ACHN (cell line): ENCODE measurements around the gene NT5DC2.
A peak's percentile ranks its signal among the peaks of the same experiment; 100 is the strongest.

ENCODE experiments used
- DNase-seq: peaks from one replicate; pipeline ENCODE4 v3.0.0-alpha.2; 2015
- in situ Hi-C: cut with HindIII; loops from 2 replicates; pipeline ENCODE4 v1.10.0; 2017; ENCODE audit warnings: low sequenced_read_pairs, low pct_ligation_motif_present, low pct_unique_long_range_greater_than_20kb

Gene NT5DC2

DNA sequence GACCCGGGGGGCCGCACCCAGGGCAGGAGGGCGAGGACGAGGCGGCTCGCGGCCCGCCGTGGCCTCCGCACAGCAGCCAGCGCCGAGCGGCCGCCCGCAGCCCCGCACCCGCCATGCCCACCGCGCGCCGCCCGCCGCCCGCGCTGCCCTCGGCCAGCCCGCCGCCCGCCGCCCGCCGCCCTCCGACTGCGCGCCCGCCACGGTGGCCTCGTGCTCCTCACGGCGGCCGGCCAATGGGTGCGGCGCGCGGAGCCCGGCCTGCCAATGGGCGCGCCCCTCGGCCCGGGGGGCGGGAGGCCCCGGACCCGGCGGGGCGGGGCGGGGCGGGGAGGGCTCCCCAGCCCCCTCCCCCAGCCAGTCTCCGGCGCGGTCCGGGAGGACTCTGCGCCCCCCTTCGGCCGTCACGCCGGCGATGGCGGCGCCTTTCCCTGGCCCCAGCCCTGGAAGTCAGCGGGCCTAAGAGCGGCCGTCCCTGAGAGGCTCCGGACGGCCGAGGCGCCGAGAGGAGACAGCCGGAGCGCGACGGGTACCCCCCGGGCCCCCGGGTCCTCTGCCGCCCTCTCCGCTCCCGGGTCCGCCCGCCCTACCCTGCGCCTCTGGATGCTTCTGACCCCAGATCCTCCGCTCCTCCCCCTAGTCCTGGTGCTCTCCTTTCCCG is at the start of gene NT5DC2:
TSS of gene NT5DC2 (minus strand) at position 235 of the 658 bp plus-strand sequence. CDS start at position 115, 120 bp downstream.
- DNase-seq, result peak; percentile 75
- in situ Hi-C loops, result no loop called here

DNA sequence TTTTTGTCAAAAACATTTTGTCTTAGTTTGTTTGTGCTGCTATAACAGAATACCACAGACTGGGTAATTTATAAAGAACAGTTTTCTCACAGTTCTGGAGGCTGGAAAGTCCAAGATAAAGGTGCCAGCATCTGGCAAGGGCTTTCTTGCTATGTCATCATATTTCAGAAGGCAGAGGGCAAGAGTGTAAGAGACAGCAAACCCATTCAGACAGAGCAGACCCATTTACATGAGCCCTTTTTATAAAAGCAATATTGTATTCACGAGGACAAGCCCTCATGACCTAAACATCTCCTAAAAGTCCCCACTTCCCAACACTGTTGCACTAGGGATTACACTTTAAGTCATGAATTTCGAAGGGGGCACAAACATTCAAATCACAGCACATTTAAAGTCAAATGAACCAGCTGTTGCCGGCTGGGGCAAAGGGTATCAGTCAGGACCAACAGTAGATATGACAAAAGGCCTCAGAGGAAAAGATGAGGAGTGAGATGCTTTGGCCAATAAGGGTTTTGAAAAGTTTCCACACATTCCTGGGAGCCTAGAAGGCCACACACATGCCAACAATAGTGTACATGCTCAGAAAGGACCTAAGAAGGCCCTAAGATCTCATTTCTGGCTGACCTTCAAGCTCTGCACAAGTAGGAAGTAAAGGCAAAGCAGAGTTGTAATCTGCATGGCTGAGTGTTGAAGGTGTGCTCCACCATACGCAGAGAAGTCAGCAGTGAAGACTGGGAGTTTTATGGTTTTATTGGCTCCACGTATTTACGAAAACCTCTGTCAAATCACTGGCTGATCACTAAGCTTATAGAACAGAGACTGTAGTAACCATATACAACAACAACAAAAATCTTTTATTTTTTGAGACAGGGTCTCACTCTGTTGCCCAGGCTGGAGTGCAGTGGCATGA is 40.7 kb upstream of the NT5DC2 start:
- no peak for DNase-seq

DNA sequence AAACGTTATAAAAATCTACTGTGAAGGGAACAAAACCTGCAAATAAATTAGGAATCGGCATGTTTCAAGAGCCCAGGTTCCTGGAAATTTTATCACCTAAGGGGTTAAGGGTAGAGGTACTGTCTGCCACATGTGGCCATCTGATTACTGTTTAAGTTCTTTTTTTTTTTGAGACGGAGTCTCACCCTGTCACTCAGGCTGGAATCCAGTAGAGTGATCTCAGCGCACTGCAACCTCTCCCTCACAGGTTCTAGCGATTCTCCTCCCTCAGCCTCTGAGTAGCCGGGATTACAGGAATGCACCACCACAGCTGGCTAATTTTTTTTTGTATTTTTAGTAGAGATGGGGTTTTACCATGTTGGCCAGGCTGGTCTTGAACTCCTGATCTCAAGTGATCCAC is 38.6 kb upstream of the NT5DC2 start:
- DNase-seq, result no peak
- in situ Hi-C loops, result no loop called here

More for the DNA sequence above, 40.7 kb upstream of the NT5DC2 start:
- in situ Hi-C loops, result no loop called here

DNA sequence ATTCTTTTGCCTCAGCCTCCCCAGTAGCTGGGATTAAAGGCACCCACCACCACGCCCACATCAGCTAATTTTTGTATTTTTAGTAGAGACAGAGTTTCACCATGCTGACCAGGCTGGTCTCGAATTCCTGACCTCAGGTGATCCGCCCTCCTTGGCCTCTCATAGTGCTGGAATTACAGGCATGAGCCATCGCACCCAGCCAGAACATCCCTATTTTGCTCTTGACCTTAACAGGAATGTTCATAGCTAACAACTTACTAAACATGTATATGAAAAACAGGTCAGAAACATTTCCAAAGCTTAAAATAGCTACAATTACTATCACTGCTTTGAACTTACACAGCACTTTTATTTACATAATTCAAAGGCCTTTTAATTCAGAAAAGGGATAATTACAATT is 36.4 kb upstream of the NT5DC2 start:
- no peak for DNase-seq
- in situ Hi-C loops, result no loop called here

DNA sequence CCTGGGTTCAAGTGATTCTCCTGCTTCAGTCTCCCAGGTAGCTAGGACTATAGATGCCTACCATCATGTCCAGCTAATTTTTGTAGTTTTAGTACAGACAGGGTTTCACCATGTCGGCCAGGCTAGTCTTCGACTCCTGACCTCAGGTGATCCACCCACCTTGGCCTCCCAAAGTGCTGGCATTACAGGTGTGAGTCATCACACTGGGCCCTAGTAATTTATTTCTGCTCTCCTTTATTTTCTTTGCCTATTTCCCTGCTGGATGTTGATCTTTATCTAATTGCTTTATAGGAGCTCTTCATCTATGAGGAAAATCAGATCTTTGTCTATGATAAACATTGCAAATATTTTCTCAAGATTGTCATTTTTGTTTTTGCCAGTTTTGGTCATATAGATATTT is 34.4 kb upstream of the NT5DC2 start:
- in situ Hi-C loops, result no loop called here
- no peak for DNase-seq

DNA sequence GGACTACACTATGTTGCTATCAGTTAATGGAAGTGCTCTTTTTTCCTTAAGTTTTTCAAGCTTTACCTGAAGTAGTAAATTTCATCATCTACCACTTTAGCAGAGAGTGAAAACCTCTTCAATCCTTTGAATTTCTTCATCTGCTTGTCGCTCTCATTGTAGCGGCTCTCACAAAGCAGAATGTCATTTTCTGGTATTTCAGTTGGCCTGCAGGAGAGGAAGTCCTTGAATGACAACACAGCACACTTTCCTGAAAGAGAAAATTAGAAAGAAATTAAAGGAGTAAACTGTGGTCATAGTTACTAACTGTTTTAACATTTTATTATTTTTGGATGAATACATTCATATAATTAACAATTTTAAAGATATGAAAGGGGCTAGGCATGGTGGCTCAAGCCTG is 30.3 kb upstream of the NT5DC2 start:
- in situ Hi-C loops, result no loop called here
- DNase-seq, result no peak

DNA sequence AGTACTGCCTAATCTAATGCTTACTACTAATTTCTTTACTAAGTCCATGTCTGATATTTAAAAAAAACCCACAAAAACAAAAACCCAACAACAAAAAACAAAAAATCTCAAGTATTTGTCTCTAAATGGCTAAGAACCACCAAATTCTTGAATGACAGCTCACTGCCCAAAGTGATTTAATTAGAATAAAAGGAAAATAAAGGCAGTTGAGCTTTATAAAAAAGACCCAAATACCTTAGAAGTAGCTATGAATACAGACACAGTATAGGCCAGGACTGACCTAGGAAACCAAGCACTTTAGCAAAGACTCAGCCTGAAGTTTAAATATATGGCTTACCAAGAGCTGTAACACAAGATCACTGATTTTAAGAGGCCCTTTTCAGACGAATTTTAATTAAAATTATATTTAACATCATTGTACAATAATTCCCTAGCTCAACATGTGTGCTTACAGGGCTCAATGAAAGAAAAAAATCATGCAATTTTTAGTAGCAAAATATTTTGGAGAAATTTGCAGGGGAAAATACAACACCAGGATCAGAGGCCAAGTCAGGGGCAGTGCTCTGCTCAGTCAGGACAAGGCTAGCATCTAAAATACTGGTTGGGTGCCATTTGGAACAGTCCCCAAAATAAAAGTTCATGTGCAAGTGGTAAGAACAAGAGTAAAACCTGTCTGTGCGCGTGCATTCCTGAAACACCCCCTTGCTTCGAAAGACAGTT is 27.5 kb upstream of the NT5DC2 start:
- no peak for DNase-seq
- in situ Hi-C loops, result no loop called here

DNA sequence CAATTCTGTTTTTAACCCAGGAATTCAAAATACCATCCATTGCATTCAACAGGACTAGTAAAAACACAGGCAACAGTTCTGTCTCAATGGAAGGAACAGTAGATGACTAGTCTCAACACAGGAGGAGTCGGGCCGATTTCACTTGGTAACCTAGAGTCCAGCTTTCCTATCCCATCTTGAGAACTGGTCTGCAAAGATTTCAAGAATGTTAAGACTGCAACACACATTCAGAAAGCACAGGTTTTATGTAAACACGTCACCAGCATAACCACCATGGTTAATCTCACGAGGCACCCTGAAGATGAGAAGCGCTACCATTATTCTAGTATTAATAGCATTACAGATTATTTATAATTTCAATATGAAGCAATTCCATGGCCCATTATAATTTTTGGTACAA is 24.8 kb upstream of the NT5DC2 start:
- in situ Hi-C loops, result no loop called here
- DNase-seq, result no peak

DNA sequence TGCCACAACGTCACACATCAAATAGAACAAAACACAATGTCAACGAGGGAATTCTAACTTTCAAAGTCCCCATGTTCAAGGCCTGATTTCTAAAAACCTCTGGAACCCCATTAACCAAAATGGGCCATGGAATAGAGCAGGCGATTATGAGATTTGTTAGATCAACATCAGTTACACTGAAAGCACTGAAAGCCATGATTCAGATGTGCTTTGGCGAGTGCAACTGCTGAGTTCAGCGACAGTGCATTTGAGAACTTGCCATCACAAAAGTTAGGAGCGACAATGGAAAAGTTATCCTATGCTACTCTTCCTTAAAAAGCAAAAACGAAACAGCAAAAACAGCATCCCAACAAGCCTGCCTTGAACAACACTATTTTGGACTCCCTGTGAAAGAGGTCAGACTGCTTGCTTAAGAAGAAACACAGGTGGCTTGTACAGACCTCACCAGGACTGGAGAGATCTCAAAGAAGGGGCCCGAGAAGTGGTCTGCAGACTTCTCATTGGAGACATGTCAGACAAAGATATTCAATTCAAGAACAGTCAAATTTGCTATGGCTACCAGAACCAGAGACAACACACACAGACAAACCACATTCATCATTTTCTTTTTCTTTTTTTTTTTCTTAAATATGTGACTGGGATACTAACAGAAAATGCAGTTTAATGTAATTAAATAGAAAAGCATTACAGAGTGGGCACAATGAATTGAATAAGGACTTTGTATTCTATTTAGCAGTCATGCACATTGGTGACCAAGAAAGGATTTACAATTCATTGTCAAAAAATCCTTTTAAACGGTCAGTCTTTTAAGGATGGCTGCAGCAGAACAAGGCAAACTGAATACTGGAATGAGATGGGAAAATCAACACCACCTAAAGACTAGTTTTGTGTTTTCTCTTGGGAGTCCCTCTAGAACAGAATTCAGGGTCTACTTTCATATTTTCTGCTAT is 23.6 kb upstream of the NT5DC2 start:
- DNase-seq, result no peak
- in situ Hi-C loops, result no loop called here

DNA sequence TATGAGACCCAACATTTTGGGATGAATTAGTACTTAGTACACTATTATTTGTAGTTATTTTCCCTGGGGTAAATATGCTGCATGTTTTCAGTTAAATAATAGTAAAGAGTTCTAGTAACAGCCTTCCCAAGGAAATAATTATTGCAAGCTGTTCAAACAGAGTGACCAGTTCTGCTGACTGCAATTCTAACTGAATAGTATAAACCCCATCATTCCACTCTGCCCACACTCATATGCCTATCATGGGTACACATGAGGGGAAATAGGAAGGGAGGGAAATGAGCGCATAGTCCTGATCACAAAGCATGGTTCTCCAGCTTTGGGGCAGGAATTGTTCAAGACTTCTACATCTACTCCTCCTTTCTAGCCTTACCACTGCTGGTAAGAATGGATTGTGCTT is 21.4 kb upstream of the NT5DC2 start:
- DNase-seq, result no peak
- in situ Hi-C loops, result no loop called here

DNA sequence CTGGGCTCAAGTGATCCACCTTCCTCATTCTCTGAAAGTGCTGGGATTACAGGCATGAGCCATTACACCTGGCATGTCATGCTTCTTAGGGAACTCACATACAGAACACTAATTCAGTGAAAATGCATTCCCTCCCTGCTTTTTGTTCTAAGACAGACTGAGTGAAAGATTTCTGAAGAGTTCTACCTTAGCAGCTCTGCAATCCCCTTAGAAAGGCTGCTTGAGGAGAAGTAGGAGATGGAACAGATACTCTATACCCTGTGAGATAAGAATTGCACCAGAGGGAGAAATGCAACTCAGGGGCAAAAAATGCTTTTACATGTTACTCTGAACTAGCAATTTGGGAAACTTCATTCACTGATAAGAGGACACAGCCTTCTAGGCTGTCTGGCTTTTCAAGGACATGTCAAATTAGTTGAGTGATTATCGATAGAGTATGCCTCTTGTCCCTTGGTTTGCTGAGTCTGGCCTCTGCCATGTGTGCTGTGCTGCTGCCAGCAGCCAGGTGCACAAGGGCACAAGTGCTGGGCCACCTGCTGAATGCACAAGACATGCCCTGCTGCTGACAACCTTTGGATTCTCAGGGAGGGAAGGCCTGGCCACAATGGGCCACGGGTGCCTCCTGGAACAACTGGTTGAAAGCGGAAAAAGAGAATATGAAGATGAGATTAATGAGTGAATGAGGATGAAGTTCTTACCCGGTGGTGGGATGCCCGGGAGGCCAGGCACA is 20.5 kb upstream of the NT5DC2 start:
- no peak for DNase-seq

DNA sequence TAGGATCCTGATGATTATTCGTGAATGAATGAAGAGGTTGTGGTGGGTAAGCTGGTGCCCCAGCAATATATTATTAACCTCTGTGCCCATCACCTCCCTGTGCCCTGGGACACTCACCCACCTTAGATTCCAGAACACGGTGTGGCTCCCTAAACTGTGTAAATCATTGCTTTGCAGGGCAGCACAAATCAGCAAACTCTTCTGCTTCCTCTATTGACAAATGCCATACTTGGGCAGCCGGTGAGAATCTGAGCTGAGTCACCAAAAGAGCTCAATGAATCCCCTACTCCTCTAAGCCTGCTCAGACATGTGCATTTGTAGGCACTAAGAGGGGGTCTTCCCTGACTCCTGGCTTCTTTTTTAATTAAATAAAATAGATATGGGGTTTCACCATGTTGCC is 18.4 kb upstream of the NT5DC2 start:
- DNase-seq, result no peak
- in situ Hi-C loops, result no loop called here

More for the DNA sequence above, 20.5 kb upstream of the NT5DC2 start:
- in situ Hi-C loops, result no loop called here

DNA sequence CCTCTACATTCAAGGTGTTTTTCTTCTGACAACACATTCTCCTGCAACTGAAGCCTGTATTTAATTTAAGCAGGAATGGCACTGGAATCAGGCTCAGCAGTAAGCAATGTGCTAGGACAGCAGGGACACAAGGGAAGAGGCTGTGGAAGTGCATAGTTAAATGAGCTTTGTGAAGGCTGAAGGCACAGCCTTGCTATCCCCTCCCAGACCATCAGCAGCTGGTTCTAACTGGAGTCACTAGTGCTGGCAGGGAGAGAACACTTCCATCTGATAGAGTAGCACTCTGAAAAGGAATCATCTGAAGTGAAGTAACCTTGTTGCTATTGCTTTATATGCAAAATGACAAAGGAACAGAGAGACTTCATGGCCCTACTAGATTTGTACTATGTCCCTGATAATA is 17.5 kb upstream of the NT5DC2 start:
- in situ Hi-C loops, result no loop called here

DNA sequence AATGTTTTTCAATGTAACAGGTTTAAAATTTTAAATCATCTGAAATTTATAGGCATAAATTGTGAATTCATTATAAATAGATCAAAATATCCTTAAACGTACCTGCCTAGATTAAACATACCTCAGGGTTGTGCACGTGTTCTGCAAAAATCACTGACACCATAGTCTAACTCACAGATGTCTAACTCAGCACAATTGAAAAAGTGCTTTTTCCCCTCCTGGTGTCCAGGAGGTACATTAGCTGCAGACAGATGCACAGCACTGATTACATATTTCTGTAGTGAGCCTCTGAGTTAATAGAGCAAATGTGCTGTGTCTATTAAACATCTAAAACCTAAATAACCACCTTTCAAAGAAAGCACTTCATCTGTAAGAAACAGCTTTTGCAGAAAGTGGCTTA is 13.5 kb upstream of the NT5DC2 start:
- DNase-seq, result no peak
- in situ Hi-C loops, result no loop called here

More for the DNA sequence above, 17.5 kb upstream of the NT5DC2 start:
- DNase-seq, result no peak

DNA sequence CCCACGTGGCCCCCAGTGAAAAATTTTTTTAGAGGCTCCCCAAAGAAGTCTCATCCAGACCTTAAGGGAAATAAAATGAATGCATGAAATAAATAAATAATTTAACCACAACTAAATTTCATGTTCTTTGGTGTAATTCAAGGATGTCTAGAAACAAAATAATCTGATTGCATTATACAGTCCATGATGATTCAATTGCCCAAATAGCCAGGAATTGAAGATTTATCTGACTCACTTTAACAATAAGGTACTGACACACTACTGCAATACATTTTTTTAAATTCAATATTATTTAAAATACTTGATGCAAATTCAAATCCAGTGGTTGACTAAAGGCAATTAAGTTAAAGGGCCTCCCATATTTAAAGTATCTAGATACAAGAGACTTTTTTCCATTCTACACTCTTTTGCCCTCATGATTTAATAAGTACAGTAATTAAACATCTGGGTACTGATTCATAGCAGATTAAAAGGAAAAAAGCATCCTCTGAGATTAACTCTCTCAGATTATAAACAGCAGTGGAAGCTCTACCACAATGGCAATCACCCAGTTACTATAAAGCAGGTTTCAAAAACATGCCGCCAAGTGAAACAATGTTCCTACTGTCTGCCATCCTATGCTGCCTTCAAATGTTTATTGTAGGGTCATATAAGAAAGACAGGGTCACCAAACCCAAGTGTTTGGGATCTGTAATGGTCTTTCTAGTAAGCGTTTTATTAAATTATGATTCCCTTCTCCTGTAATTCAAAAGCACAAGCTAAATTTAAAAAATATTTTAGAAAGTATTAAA is 12.6 kb upstream of the NT5DC2 start:
- in situ Hi-C loops, result no loop called here
- DNase-seq, result no peak

DNA sequence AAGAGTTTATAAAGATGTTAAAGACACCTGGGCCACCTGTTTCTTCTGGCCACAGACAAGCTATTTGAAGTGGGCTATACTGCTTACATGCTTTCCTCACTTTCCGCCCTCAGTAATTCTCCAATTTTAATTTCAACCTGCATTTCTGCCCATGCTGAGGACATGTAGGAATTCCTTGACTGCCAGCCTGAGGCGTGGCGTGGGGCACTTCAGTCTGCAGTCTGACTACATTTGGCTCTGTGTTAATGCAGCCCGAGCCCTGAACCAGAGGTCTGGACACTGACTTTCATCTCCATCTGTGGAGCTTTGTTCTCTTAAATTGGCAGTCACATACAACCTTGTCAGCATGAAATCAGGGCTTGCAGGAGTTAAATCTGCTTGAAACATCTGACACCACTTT is 11.3 kb upstream of the NT5DC2 start:
- DNase-seq, result no peak
- in situ Hi-C loops, result no loop called here

DNA sequence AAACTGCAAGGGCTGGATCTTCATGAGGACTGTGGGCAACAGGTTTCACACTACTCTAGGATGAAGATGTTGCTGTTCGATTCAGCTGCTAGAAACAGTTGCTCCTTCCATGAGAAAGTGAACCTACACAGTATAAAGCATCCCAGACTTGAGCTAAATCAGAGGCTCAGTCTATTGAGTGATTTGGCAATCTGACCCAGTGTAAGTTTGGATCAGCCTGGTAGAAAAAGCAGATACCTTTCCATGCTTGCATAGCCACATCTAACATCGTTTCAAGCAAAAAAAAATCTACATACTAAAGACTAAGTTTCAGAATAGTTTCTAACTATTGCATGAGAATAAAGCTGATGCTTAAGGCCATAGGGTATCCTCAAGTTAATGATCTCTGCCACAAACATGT is 7.4 kb upstream of the NT5DC2 start:
- in situ Hi-C loops, result no loop called here
- DNase-seq, result no peak
